HL-60 (cell line): ENCODE results near the gene KRT38.

Experiments used
- CTCF ChIP-seq: IDR thresholded peaks from one replicate; pipeline ENCODE4 v1.5.1; 2011; ENCODE audit warnings: low read length, control low read depth, inconsistent platforms; ENCODE audit not compliant: insufficient read depth
- REST ChIP-seq: IDR thresholded peaks from 2 replicates; pipeline ENCODE4 v1.6.1; 2012; ENCODE audit warnings: low read depth; ENCODE audit not compliant: insufficient replicate concordance

GRCh38 chr17:41415833-41416335, 24.9 kb downstream of the KRT38 start:
- TF ChIP-seq CTCF (no peak), REST (no peak)
